HG03521 (cell line): ENCODE results near the gene PNRC2.
"Not testable (repeated sequence)": the region's sequence is repeated elsewhere in the genome, so short reads cannot be mapped to it uniquely, and the experiment has no call there.

Source experiments
- ATAC-seq: cut with Tn5 transposase; IDR thresholded peaks from one replicate; pipeline ENCODE4 v1.9.1; 2021; ENCODE audit warnings: mild to moderate bottlenecking, moderate library complexity; ENCODE audit not compliant: unreplicated experiment

The PNRC2 gene

GRCh38 chr1:23987038-23987437, 27.4 kb downstream of the PNRC2 start:
- not testable (repeated sequence) for ATAC-seq

- no peak for ATAC-seq
Observed at GRCh38 chr1:23989263-23989662, 29.6 kb downstream of the PNRC2 start.

- ATAC-seq: not testable (repeated sequence)
Observed at GRCh38 chr1:23992011-23992410, 32.4 kb downstream of the PNRC2 start.

GRCh38 chr1:23995431-23995837, 35.8 kb downstream of the PNRC2 start:
- ATAC-seq: no peak

GRCh38 chr1:23996700-23997229, 37.1 kb downstream of the PNRC2 start:
- ATAC-seq: no peak

GRCh38 chr1:23997812-23998211, 38.2 kb downstream of the PNRC2 start:
- no peak for ATAC-seq

GRCh38 chr1:23999156-23999671, 39.6 kb downstream of the PNRC2 start:
- ATAC-seq: no peak

GRCh38 chr1:24002695-24003094, 43.1 kb downstream of the PNRC2 start:
- ATAC-seq: no peak

- ATAC-seq: no peak
Observed at GRCh38 chr1:24003331-24003972, 43.8 kb downstream of the PNRC2 start.

- ATAC-seq: no peak
Observed at GRCh38 chr1:24004132-24004531, 44.5 kb downstream of the PNRC2 start.

GRCh38 chr1:24005163-24005562, 45.5 kb downstream of the PNRC2 start:
- ATAC-seq: no peak

- no peak for ATAC-seq
Observed at GRCh38 chr1:24007079-24007478, 47.5 kb downstream of the PNRC2 start.

GRCh38 chr1:24008574-24009184, 49.1 kb downstream of the PNRC2 start:
- ATAC-seq: not testable (repeated sequence)

GRCh38 chr1:24009406-24009805, 49.8 kb downstream of the PNRC2 start:
- ATAC-seq: no peak

- ATAC-seq: no peak
Observed at GRCh38 chr1:24010650-24011049, 51.0 kb downstream of the PNRC2 start.

GRCh38 chr1:24012878-24013277, 53.2 kb downstream of the PNRC2 start:
- ATAC-seq: not testable (repeated sequence)
